ENCODE results near the gene GRHL1.

GRCh38 chr2:10029875-10030223 lies 78.4 kb downstream of the GRHL1 start:
- no peak for TF ChIP-seq REST (IDR thresholded peaks at IDR 0.05; ENCODE audit: insufficient read depth in 1 of 2, low read depth in 2 of 2, low read length in 2 of 2)
- TF ChIP-seq POLR2AphosphoS5 (IDR thresholded peaks at IDR 0.05; ENCODE audit: low read depth, low read length) = no peak
